Cerebellar cortex (tissue), 1 donor: ENCODE data around the gene LRBA.

Source experiments
- DNase-seq: peaks from one replicate; pipeline ENCODE4 v3.0.0-alpha.2; 2015; ENCODE audit warnings: low spot score

The LRBA gene

DNA sequence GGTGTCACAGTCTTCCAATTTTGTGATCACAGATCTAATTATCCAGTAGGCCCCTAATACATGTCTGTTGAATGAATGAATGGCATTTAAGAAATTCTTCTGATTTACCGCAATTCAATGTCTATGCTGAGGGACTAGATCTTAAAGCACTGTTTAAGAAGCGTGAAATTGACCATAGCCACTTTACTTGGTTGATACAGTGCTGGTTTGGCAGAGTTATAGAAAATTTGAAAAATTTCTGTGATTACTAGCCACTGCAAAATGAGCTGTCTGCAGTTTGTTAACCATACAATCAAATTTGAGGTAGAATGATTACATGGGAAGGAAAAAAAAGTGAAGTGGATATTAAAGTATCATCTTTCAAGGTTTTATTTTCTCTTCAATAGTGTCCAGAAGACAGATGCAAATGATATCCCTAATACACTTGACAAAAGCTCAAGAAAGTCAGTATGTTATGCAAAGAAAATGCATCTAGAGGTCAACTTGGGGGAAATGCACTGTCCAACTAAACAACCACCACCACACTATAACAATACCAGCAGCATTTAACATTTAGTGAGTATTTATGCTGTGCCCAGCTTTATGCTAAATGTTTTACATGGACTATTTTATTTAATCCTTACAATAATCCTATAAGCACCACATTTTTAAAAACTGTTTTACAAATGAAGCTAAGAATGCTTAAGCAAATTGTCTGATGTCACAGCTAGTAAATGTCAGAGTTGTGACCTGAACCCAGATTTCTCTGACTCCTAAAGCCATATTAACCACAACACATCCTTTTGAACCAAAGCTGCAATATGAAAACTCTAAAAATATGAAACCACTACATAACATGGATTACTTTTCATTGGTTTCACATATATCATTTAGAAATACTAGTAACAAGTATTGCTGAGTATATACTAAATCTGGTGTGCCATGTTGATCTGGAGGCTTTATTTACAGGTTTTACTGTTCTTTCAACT lies 651.1 kb downstream of the LRBA start:
- no peak for DNase-seq

DNA sequence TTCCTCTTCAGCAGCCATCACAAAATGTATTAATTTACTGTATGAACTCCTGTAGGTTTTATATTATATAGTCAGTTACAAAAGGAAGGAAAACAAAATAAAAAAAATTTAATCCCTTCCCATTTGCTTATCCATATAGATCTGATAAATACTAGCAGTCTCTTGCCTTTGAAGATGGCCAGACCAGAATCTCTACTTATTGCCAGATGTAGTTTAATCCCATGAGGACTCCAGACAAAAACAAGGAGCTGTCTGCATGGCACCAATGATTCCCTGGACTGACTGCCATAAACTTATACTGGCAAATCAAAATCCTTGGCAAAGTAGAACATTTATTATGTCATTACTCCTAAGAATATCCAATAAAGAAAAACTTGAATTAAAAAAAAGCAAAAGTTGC lies 656.4 kb downstream of the LRBA start:
- no peak for DNase-seq

DNA sequence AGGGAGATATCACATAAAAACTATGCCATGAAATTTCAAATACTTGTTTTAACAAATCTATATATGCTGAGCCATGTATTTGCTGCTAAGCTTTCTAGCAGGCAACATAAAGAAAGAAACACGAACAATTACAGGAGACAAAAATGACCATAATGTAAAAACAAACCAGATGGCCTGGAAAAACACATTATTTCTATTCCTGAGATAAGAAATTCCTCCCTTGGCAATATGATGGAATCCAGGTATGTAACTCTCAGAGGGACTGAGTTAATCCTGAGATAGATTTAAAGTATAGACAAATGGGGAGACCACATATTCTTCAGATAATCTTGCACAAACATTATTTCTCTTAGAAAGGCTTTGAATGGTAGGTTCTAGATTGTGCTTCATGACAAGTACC lies 657.3 kb downstream of the LRBA start:
- no peak for DNase-seq

DNA sequence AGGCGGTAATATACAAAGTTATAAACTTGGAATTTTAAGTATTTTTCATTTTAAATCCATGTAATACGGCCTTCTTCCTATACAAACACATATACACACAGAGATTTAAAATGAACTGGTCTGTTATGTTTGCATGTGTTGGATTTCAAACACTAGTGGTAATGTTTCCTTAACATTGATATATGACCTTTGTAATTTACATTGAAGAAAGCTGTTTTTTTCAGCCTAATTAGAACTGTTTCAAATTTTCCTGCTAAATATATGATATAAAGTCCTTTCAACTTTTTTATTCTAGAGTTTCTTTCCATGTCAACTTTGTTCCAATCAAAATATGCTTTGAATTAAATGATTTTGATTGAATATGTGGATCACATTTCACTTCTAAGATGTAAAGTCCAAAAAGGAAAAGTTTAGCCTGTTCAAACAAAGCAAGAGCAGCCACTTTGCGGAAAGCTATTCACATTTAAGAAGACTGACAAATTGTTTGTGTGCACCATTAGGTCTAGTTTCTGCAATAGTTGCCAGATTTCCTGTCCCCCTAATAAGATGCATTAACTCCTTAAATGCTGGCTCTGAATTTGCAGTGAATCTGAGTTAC lies 659.1 kb downstream of the LRBA start:
- no peak for DNase-seq

DNA sequence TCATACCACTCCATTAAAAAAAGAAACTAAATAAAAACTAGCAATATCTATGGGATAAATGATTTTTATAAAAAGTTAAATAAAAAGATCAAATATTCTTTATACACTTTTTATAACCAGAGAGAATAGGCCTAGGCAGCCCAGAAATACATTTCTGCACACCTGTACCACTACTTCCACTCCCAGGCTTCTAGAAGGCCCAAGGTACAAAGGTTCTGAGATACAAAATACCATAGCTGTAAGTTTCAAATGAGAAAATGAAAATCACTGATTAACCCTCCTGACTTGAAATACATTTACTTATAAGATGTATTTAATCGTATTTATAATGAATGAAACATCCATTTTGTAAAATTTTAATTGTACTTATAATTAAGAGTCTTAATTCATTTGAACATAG lies 659.7 kb downstream of the LRBA start:
- no peak for DNase-seq

DNA sequence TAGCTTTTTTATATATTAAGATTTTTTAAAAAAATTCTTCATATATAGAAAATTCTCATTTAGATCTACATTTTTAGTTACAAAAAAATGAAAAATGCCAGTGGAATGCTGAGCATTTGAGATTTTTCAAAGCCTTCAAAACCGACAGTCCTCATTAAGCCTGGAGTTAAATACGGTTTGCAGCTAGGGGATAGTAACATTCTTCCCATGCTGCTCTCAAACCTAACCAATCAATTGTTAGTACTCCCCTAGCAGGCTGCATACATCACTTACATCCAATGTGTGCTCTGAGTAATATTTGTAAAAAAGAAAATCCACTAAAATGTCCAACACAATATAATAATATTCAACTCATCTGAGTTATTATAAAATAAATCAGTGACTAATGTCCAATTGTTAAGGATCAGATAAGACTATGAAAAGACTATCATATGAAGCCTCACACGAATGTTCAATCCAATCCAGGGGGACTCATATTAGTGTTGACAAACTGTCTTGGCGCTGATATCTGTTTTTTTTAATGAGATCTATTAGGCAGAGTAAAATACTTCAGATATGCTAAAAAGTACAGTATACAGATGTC lies 660.8 kb downstream of the LRBA start:
- DNase-seq: no peak

DNA sequence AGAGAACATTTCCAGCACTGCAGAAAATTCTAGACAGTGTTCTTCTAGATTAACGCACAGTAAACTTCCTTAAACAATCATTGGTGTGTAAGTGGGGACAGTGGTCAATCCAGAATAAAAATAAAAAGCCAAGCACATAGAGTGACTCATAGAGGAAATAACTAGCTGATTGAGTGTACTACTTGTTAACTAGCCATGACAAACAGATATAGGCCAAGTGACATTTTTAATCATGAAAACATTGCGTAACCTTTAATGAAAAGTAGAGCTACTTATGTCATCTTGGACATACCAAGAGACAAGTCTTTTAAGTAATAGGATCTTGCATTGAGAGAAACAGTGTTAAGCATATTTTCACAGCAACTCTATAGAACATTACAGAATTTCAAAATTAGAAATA lies 667.0 kb downstream of the LRBA start:
- DNase-seq: no peak

DNA sequence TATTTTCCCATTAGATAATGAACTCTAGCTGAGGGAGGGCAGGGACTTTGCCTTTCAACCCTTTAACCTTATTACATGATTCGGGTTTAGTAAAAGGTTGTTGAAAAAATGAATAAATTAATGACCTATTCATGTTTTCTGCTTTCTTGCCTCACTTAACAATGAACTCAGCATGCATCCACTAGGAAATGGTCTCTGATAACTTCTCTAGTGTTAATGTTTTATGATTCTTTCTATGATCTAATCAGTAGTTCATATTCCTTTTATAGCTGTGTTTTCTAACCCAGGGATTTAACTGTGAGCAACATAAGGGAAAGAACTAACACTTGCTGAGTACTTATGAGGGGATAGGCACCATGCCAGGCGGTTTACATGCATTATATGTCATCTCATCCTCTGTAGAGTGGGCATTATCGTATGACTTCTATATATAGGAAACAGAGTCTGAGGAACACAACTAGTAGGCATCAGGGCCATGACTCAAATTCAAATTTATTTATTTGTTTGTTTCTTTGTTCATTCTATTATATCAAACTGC lies 669.8 kb downstream of the LRBA start:
- no peak for DNase-seq

DNA sequence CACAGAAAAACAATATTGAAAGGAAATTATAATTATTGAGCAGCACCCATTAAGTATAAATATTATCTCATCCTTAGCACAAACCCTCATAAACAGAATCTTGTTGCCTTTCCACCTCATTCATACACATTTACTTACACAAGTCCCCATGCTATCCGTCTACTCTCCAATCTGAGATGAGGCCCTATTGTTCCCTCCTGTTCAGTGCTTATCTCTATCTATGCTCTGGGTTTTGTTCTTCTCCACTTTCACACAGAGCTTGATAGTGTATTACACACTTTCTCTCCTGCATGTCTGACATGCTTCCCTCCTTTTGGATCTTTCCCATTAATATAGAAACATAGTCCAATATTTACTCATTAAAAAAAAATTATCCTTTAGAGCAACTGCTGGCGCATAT lies 671.3 kb downstream of the LRBA start:
- no peak for DNase-seq

DNA sequence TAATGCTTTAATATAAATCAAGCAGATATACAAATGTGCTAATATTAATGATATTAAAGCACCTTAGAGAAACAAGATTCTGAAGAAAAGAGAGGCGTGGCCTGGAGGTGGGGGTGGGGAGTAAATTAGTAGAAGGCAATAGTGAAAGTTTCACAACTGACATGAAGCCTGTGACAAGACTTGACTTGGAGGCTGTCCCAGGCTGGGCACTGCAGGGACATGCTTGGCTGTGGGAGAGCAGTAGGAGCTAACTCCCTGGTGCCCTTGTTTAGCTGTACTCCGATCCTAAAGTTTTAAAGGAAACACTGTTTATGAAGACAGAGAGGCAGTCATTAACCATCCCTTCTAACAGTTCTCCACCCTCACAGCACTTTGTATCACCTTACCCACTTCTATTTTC lies 672.1 kb downstream of the LRBA start:
- DNase-seq: no peak

DNA sequence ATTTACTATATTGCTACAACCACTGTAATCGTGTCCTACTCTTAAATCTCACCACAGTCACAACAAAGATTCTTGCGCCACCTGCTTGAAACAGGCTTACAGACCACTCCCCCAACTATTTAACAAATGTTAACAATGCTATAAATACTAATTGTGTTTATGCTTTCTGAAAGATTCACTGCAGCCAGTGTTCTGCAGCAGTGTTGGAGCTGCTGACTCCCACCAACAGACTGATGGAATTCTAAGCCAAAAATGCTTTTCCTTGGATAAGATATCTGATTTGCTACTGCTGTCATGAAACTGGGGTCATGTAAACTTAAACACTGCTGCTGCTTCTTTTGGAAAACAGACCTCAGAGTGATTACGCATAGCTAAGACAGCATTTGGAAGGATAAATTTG lies 677.4 kb downstream of the LRBA start:
- DNase-seq: no peak

DNA sequence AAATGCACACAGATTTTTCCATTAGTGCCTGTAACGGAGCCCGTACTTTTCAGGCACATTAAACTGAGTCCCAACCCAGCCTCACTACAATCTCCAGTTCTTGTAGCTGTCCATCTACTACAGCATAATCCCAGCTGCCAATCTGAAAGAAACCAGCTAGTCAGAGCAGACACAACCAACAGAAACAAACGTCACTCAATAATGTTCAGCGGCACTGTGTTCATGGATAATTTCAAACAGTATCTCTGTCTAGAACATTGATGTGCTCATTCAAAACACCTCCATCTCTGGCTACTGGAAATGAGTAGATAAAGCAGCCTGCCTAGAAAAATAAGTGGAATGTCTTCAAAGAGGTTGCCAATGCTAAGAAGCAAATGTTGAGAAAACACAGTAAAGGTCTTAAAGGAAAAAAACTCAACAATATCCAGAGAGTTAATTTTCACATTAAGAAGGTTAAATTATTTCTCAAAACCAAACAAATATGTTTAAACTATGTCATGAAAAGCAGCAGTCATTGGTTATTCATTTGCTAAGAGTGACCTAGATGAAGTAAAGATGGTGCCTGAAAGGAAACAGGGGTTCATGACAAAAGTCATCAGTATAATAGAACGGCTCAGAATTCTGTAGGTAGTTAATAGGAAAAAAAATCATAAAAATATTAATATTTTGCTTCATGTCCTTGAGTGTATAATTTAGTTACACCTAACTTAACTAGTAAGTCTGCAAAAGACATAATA lies 678.2 kb downstream of the LRBA start:
- DNase-seq: no peak

DNA sequence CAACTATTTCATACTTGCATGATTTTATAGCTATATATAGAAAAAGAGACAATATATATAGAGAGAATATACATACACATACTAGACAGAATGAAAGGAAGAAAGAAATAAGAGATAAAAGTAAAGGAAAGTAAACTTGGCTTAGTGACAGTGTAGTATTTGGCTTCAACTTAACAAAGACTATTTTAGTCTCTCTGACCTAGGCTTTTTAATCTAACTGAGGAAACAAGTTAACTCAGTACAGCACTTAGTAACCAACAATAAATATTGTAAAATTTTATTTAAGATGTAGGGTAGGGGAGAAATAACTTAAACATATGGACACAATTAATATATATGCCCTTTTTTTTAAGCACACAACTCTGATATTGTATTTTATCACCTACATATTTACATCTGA lies 682.1 kb downstream of the LRBA start:
- DNase-seq: no peak

DNA sequence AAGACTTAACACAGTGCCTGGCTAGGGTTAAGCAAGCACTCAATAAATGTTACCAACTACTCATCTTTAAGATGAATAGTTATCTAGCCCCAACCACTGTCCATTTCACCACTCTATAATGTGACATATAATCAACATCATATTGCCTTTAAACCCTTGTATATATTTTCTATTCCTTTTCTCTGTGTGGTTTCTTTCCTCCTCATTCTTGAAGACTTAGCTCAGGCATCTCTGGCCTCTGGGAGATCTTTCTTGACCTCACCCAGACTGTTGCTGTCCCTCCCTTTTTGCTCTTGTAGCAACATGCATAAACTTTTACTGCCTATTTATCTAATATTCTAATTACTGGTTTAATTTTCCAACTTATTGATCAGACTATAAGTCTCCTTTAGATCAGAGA lies 683.0 kb downstream of the LRBA start:
- no peak for DNase-seq

DNA sequence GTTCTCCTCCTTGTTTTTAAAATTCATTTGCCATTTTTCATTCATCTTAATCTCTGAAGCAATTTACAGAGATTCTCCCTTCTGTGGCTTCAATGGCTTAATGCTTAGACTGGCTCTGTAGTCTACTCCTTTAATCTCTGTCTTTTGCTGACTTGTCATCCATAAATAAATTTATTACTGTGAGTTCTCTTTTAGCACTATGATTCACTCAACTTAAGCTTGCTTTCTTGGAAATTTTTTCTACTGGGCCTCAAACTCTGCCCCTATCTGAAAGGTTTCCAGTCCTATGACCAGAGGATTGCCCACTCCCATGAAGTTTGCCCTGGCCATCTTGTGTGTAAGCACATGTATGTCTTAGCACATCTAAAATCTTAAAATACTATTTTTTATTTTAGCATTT lies 685.7 kb downstream of the LRBA start:
- DNase-seq: no peak

DNA sequence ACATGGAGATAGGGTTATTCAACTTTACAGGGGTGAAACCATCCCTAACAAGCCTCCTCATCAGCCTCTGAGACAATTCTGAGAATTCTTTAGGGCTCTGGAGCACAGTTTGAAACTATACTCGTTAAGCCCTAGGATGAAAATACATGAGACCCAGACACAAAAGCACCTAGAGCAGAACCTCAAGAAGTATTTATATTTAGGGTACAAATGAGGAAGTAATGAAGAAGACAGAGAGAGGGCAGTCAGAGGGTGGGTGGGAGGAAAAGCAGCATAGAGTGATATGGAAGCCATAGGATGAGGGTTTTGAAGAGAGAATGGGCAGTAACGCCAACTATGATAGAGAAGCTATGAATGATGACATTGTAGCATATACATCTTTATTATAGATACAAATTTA lies 686.6 kb downstream of the LRBA start:
- no peak for DNase-seq

DNA sequence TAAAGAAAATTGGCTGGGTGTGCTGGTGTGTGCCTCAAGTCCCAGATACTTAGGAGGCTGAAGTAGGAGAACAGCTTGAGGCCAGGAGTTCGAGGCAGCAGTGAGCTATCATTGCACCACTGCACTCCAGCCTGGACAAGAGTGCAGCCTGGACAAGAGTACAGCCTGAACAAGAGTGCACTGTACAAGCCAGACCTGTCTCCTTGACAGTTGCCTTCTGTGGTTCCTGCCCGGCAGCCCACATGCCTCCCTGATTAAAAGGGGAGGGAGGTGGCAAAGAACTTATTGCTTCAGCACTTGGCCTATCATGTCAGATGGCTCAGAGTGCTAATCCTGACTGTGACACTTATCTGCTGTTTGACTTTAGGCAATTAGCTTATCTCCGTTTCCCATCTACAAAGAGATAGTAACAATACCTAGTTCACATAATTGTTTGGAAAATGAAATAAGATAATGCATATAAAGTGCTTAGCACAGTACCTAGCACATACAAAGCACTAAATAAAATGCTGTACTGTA lies 687.8 kb downstream of the LRBA start:
- no peak for DNase-seq

DNA sequence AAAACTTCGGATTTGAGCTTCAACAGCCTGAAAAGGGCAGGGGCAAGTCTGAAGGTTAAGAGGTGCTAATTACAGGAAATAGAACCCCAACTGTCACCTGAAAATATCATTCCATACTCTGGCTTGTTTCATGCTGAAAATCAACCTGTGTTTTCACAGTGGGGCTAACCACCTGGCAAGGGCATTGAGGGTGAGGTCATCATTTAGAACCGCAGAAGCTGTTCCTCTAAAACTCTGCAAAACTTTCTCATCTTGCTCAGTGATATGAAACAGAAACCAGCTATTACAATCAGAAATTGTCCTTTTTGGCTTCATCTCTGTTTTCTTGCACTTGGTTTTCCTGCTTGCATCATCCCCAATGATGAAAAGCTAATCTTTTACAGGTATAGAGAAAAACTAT lies 689.2 kb downstream of the LRBA start:
- peak; percentile 20 for DNase-seq

DNA sequence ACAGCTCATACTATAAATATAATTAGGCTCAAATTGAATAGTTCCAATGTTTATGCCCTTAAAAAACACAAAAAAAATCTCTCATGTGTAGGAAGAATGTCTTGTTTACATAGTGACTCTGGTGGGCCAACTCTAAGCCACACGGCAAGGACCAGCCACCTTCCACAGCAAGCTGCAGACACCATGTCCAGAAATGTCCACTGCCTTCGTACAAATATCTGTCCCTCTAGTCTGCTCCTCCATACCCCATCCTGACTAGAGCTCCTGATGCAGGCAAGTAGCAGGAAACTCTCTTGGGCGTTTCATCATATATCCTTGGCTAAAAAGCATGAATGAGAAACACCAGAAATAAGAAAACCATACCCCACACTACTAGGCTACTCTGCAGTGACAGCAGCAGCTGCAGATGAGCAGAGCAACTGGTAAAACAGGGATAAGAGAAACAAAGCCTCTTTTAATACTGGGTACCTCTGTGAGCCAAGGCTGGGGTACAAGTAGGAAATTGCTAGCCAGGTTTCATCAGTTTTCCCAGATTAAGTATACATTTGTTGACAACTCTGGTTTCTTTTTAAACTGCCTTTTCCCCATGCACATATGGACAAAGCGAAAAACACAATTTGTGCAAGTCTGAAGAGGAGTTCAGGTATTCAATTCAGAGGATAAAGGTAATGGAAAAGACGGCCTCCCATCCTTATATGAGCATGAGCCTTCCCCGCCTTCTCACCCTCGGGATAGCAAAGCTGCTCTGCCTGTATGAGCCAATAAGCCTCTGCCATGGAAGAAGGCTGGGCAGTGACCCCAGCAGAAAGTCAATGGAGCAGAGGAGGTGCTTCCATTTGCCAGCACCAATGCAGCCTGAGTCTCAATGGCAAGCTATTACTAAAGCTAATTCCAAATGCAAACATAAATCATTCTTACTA lies 691.4 kb downstream of the LRBA start:
- DNase-seq: no peak

DNA sequence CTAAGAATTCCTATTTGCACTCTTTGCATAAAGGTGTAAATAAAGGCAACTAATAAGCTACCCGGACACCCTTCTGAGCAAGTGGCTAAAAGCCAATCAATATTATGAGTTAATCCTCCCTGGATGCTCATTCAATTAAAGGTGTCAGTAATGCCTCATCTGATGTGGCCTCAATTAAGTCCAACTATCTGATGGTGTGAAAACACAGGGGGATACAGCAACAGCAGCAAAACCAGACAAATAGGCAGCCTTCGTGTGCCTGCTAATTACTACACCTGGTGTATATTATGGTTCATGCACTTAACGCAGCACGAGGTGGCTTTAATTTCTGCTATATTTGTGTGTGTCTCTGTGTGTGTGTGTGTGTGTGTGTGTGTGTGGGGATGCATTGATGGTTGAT lies 692.4 kb downstream of the LRBA start:
- no peak for DNase-seq

DNA sequence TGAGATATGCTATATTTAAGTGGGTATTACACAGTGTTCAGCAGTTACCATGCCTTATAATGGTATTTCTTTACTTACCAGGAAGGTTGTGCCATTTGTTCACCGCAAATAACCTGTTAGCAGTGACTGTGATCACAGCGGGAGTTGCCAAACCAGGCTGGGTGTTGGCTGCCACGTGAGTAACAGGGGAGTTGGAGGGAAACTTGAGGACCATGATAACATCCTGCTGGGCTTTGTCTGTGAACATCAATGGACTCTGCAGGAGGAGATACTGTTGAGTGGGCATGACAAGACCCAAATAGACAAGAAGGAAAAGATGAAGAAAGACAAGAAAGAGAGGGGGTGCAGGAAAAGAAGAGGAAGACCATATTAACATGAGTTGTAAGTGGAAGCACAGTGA lies 694.0 kb downstream of the LRBA start:
- no peak for DNase-seq
